RWPE2 (cell line): ENCODE measurements around the gene COL15A1.
"Not testable (repeated sequence)": the region's sequence is repeated elsewhere in the genome, so short reads cannot be mapped to it uniquely, and the experiment has no call there.

Source experiments
- ATAC-seq: fragments of 200-7000 bp; cut with Tn5 transposase; 3 replicates; pipeline ENCODE4 v1.9.1; 2021; ENCODE audit warnings: low read depth
- DNase-seq: peaks from one replicate; pipeline ENCODE4 v3.0.0-alpha.2; 2020; ENCODE audit warnings: low spot score
- H3K27ac ChIP-seq: fragments of 450-650 bp; 2 replicates; pipeline ENCODE4 v1.5.1; 2017; ENCODE audit warnings: mild to moderate bottlenecking; ENCODE audit not compliant: poor library complexity, severe bottlenecking
- H3K27me3 ChIP-seq: fragments of 250-450 bp; sonication (Bioruptor Pico); 2 replicates; pipeline ENCODE4 v1.5.1; 2021; ENCODE audit warnings: mild to moderate bottlenecking, moderate library complexity; ENCODE audit not compliant: insufficient read depth, poor library complexity, severe bottlenecking
- H3K36me3 ChIP-seq: fragments of 250-450 bp; sonication (Bioruptor Pico); 2 replicates; pipeline ENCODE4 v1.5.1; 2020; ENCODE audit warnings: low read depth, mild to moderate bottlenecking, moderate library complexity
- H3K4me1 ChIP-seq: fragments of 250-450 bp; sonication (Bioruptor Pico); 2 replicates; pipeline ENCODE4 v1.5.1; 2021; ENCODE audit warnings: mild to moderate bottlenecking, moderate library complexity; ENCODE audit not compliant: insufficient read depth, poor library complexity, severe bottlenecking
- H3K4me3 ChIP-seq: fragments of 250-450 bp; sonication (Bioruptor Pico); 2 replicates; pipeline ENCODE4 v1.5.1; 2021; ENCODE audit warnings: mild to moderate bottlenecking, moderate library complexity; ENCODE audit not compliant: severe bottlenecking
- H3K9me3 ChIP-seq: fragments of 250-450 bp; sonication (Bioruptor Pico); 2 replicates; pipeline ENCODE4 v1.5.1; 2021; ENCODE audit warnings: mild to moderate bottlenecking, moderate library complexity; ENCODE audit not compliant: severe bottlenecking
- CTCF ChIP-seq: fragments of 450-650 bp; IDR thresholded peaks from one replicate; pipeline ENCODE4 v1.5.1; 2017; ENCODE audit warnings: mild to moderate bottlenecking, moderate library complexity; ENCODE audit not compliant: poor library complexity, severe bottlenecking

The COL15A1 gene

GRCh38 chr9:99005651-99006050, 61.9 kb downstream of the COL15A1 start:
- no peak for TF ChIP-seq CTCF
- no peaks in the 10 kb centered on the region for H3K36me3 ChIP-seq
- peaks cover 1% of the 10 kb centered on the region for H3K9me3 ChIP-seq
- H3K27ac ChIP-seq, result no peak overlapping the region
- no peak for DNase-seq
- no peak for ATAC-seq
- H3K27me3 ChIP-seq, result no peaks in the 10 kb centered on the region
- H3K4me1 ChIP-seq, result no peaks in the 10 kb centered on the region
- no peak overlapping the region for H3K4me3 ChIP-seq

GRCh38 chr9:99006511-99006910, 62.8 kb downstream of the COL15A1 start:
- Histone ChIP-seq H3K4me1 (no peaks in the 10 kb centered on the region), H3K36me3 (no peaks in the 10 kb centered on the region), H3K4me3 (no peak overlapping the region), H3K27ac (no peak overlapping the region), H3K9me3 (peaks cover 5% of the 10 kb centered on the region), H3K27me3 (no peaks in the 10 kb centered on the region)
- DNase-seq, result no peak
- ATAC-seq, result no peak
- TF ChIP-seq CTCF, result no peak

- no peak overlapping the region for H3K27ac ChIP-seq
Measured at GRCh38 chr9:99006979-99007378, 63.3 kb downstream of the COL15A1 start.

GRCh38 chr9:99008203-99008602, 64.5 kb downstream of the COL15A1 start:
- Histone ChIP-seq H3K27ac (no peak overlapping the region), H3K4me3 (no peak overlapping the region), H3K9me3 (peaks cover 5% of the 10 kb centered on the region), H3K27me3 (no peaks in the 10 kb centered on the region), H3K4me1 (no peaks in the 10 kb centered on the region), H3K36me3 (no peaks in the 10 kb centered on the region)
- no peak for DNase-seq
- ATAC-seq, result no peak
- TF ChIP-seq CTCF, result no peak

More at GRCh38 chr9:99006979-99007378, 63.3 kb downstream of the COL15A1 start:
- Histone ChIP-seq H3K36me3 (no peaks in the 10 kb centered on the region), H3K9me3 (peaks cover 5% of the 10 kb centered on the region), H3K27me3 (no peaks in the 10 kb centered on the region), H3K4me1 (no peaks in the 10 kb centered on the region), H3K4me3 (no peak overlapping the region)
- TF ChIP-seq CTCF, result no peak
- DNase-seq (no peak), ATAC-seq (no peak)

DNA sequence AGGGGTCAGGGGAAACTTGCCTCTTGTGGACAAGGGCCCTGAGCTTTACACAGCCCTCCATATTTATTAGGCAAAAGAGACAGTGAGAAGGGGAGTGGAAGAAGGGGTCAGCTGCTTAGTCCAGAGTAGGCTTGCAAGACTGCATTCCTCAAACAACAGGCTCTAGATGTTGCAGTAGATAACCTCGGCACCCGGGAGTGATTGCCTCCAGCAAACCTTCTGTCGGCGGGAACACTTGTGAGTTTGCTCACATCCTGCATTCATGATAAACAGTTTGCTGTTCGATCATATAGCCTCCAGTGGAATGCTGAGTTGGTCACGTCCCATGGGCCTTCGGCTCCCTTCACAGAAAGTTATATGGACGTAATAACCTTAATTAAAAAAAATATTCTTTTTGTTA, 66.7 kb downstream of the COL15A1 start:
- not testable (repeated sequence) for H3K27me3 ChIP-seq, H3K27ac ChIP-seq, ATAC-seq, H3K4me1 ChIP-seq, H3K9me3 ChIP-seq, H3K4me3 ChIP-seq, DNase-seq, H3K36me3 ChIP-seq
